ENCODE results near the gene ARHGEF11. TPM values are rescaled to one million over a fixed set of nuclear protein-coding genes. Genes with fewer than 3 reads are reported as not detected.

The ARHGEF11 gene
- total and polyA plus RNA-seq, 4 donors, result 5.8 to 23.7 (median 9.8) TPM

GRCh38 chr1:157086299-157086698, 40.8 kb upstream of the ARHGEF11 start:
- TF ChIP-seq HNF4G (IDR thresholded peaks at IDR 0.05) (no peak), TAF1 (conservative IDR thresholded peaks at IDR 0.05) (no peak), JUND (IDR thresholded peaks at IDR 0.05) (no peak), NR2F2 (IDR thresholded peaks at IDR 0.05) (no peak), GABPA (IDR thresholded peaks at IDR 0.05 in 1 of 2, conservative IDR thresholded peaks at IDR 0.05 in 1 of 2) (no peak), SP1 (IDR thresholded peaks at IDR 0.05) (no peak), RXRA (IDR thresholded peaks at IDR 0.05) (no peak)
- no peak overlapping the region for H3K4me3 ChIP-seq (ENCODE audit: low read depth in 1 of 3, low read length in 3 of 3)
- H3K9ac ChIP-seq (ENCODE audit: low read depth in 1 of 2, low read length in 2 of 2), result no peak overlapping the region
- H3K36me3 ChIP-seq (ENCODE audit: control insufficient read depth in 4 of 4, insufficient read depth in 3 of 4, low read depth in 1 of 4, low read length in 3 of 4), result no peaks in the 10 kb centered on the region
- DNase-seq (ENCODE audit: low spot score), result no peak
- 75% methylated on average over 6 of the region's 6 CpGs for WGBS
- peaks cover 0 to 11% (median 8%) of the 10 kb centered on the region in 4 donors for H3K4me1 ChIP-seq (ENCODE audit: control insufficient read depth in 4 of 4, insufficient read depth in 4 of 4, low read length in 3 of 4)
- no peak overlapping the region for H3K27ac ChIP-seq (ENCODE audit: low read depth in 1 of 2, low read length in 2 of 2)
- no peaks in the 10 kb centered on the region for H3K27me3 ChIP-seq (ENCODE audit: control insufficient read depth in 4 of 4, insufficient read depth in 4 of 4, low read length in 3 of 4)
- no peaks in the 10 kb centered on the region for H3K9me3 ChIP-seq (ENCODE audit: control insufficient read depth in 4 of 4, low read length in 3 of 4)

DNA sequence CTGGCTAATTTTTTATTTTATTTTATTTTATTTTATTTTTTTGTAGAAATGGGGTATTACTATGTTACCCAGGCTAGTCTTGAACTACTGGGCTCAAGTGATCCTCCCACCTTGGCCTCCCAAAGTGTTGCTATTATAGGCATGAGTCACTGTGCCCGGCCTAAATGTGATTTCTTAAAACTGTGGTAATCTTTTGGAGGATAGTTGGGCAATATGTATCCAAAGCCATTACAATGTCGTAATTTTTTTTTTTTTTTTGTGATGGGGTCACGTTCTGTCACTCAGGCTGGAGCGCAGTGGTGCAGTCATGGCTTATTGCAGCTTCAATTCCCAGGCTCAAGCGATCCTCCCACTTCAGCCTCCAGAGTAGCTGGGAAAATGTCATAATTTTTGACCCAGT, 39.9 kb upstream of the ARHGEF11 start:
- DNase-seq (ENCODE audit: low spot score), result no peak
- Histone ChIP-seq H3K27me3 (ENCODE audit: control insufficient read depth in 4 of 4, insufficient read depth in 4 of 4, low read length in 3 of 4) (no peaks in the 10 kb centered on the region), H3K4me1 (ENCODE audit: control insufficient read depth in 4 of 4, insufficient read depth in 4 of 4, low read length in 3 of 4) (peaks cover 0 to 11% (median 8%) of the 10 kb centered on the region in 4 donors), H3K4me3 (ENCODE audit: low read depth in 1 of 3, low read length in 3 of 3) (no peak overlapping the region), H3K27ac (ENCODE audit: low read depth in 1 of 2, low read length in 2 of 2) (no peak overlapping the region), H3K36me3 (ENCODE audit: control insufficient read depth in 4 of 4, insufficient read depth in 3 of 4, low read depth in 1 of 4, low read length in 3 of 4) (no peaks in the 10 kb centered on the region), H3K9me3 (ENCODE audit: control insufficient read depth in 4 of 4, low read length in 3 of 4) (no peaks in the 10 kb centered on the region), H3K9ac (ENCODE audit: low read depth in 1 of 2, low read length in 2 of 2) (no peak overlapping the region)
- TF ChIP-seq HNF4G (IDR thresholded peaks at IDR 0.05) (no peak), EGR1 (IDR thresholded peaks at IDR 0.05; ENCODE audit: low read depth in 2 of 2) (no peak), TAF1 (conservative IDR thresholded peaks at IDR 0.05) (no peak), ATF3 (IDR thresholded peaks at IDR 0.05) (no peak), RXRA (IDR thresholded peaks at IDR 0.05) (peak in 1 of 2 donors; percentile 9)
- WGBS, result 59% methylated on average over 5 of the region's 5 CpGs

DNA sequence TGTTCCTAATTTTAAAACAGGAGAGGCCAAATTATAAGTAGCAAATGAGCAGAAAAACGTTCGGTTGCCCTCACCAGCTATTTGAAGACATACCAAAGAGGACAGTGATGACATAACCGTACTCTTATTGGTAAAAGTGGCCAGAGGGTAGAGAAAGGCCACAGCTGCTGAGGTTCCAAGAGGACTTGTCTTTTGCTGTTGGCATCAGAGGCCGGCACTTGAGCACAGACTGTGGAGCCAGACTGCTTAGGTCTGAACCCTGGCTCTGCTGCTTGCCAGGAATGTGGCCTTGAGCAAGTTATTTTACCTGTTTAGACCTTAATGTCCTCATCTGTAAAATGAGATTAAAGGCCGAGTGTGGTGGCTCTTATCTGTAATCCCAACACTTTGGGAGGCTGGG, 39.2 kb upstream of the ARHGEF11 start:
- no peak overlapping the region for H3K9ac ChIP-seq (ENCODE audit: low read depth in 1 of 2, low read length in 2 of 2)
- 85% methylated on average over 5 of the region's 5 CpGs for WGBS

More for the DNA sequence above, 39.2 kb upstream of the ARHGEF11 start:
- Histone ChIP-seq H3K9me3 (ENCODE audit: control insufficient read depth in 4 of 4, low read length in 3 of 4) (no peaks in the 10 kb centered on the region), H3K27me3 (ENCODE audit: control insufficient read depth in 4 of 4, insufficient read depth in 4 of 4, low read length in 3 of 4) (no peaks in the 10 kb centered on the region), H3K36me3 (ENCODE audit: control insufficient read depth in 4 of 4, insufficient read depth in 3 of 4, low read depth in 1 of 4, low read length in 3 of 4) (no peaks in the 10 kb centered on the region), H3K4me1 (ENCODE audit: control insufficient read depth in 4 of 4, insufficient read depth in 4 of 4, low read length in 3 of 4) (peaks cover 0 to 9% (median 8%) of the 10 kb centered on the region in 4 donors), H3K4me3 (ENCODE audit: low read depth in 1 of 3, low read length in 3 of 3) (no peak overlapping the region), H3K27ac (ENCODE audit: low read depth in 1 of 2, low read length in 2 of 2) (no peak overlapping the region)
- no peak for DNase-seq (ENCODE audit: low spot score)
- TF ChIP-seq, protein P1, sequence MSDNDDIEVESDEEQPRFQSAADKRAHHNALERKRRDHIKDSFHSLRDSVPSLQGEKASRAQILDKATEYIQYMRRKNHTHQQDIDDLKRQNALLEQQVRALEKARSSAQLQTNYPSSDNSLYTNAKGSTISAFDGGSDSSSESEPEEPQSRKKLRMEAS (IDR thresholded peaks at IDR 0.05), result no peak
- TF ChIP-seq SP1 (IDR thresholded peaks at IDR 0.05) (no peak), CTCF (IDR thresholded peaks at IDR 0.05; ENCODE audit: low read depth, low read length, missing input control) (no peak), GABPA (IDR thresholded peaks at IDR 0.05 in 1 of 2, conservative IDR thresholded peaks at IDR 0.05 in 1 of 2) (no peak), ZBTB33 (IDR thresholded peaks at IDR 0.05) (no peak), TAF1 (conservative IDR thresholded peaks at IDR 0.05) (no peak), NR2F2 (IDR thresholded peaks at IDR 0.05) (no peak), YY1 (IDR thresholded peaks at IDR 0.05) (no peak), FOXA2 (IDR thresholded peaks at IDR 0.05) (no peak), REST (IDR thresholded peaks at IDR 0.05) (no peak)
